Subcutaneous adipose tissue (tissue), 4 donors: ENCODE results near the gene NKX6-1. TPM values are rescaled to one million over a fixed set of nuclear protein-coding genes. Genes with fewer than 3 reads are reported as not detected.

Experiments
- total RNA-seq, 4 donors: library from RNA; depleted of rRNA; stranded (reverse); fragments of >200 nt; gene quantifications; one replicate each; pipeline ENCODE4 v1.1.0, GENCODE V29; 2016
- TF ChIP-seq, protein P1 (sequence below): fragments of 450-650 bp; IDR thresholded peaks from one replicate; pipeline ENCODE4 v1.5.1; 2016; ENCODE audit warnings: low read depth, mild to moderate bottlenecking, control low read depth, antibody characterized with exemption, moderate library complexity

NKX6-1 gene
- total RNA-seq, 4 donors from 2014 or later: not detected

DNA sequence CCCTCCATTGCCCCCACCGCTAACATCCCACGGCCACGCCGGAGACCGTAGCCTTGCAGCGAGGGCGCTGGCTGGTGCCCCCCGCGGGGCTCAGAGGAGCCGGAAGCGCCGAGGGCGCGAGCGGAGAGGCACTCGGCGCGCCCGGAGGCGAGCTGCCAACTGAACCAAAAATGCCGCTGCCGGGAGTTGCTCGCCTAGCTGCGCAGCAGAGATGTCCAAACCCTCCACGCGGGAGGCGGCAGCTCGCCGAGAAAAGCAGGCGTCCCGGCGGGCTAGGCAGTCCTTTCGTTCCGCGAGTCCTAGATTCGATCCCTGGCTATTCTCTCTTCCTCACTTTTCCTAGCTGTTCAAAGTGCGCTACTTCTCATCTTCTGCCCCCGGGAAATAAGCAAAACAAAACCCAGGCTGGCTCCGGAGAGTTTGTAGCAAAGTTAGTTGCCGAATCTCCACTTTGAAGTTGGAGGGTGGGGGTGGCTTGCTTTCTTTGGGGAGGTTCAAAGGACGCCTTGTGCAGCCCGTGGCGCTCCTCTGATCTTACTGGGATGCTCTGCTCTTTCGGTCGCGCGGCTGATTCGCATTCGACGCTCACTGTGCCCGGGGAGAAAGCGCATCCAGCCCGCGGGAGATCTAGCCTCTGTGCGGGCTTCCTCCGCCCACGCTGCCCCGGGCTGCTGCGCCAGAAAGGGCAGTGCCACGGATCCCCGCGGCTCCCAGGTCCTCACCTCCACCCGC is 723 bp downstream of the NKX6-1 start:
- TF ChIP-seq, protein P1, sequence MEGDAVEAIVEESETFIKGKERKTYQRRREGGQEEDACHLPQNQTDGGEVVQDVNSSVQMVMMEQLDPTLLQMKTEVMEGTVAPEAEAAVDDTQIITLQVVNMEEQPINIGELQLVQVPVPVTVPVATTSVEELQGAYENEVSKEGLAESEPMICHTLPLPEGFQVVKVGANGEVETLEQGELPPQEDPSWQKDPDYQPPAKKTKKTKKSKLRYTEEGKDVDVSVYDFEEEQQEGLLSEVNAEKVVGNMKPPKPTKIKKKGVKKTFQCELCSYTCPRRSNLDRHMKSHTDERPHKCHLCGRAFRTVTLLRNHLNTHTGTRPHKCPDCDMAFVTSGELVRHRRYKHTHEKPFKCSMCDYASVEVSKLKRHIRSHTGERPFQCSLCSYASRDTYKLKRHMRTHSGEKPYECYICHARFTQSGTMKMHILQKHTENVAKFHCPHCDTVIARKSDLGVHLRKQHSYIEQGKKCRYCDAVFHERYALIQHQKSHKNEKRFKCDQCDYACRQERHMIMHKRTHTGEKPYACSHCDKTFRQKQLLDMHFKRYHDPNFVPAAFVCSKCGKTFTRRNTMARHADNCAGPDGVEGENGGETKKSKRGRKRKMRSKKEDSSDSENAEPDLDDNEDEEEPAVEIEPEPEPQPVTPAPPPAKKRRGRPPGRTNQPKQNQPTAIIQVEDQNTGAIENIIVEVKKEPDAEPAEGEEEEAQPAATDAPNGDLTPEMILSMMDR: no peak

GRCh38 chr4:84497504-84498202 is 1.4 kb downstream of the NKX6-1 start:
- TF ChIP-seq, protein P1: no peak

GRCh38 chr4:84496706-84497503 is 2.2 kb downstream of the NKX6-1 start:
- TF ChIP-seq, protein P1: no peak

- TF ChIP-seq, protein P1: no peak
Measured at GRCh38 chr4:84496331-84496705, 2.8 kb downstream of the NKX6-1 start.

DNA sequence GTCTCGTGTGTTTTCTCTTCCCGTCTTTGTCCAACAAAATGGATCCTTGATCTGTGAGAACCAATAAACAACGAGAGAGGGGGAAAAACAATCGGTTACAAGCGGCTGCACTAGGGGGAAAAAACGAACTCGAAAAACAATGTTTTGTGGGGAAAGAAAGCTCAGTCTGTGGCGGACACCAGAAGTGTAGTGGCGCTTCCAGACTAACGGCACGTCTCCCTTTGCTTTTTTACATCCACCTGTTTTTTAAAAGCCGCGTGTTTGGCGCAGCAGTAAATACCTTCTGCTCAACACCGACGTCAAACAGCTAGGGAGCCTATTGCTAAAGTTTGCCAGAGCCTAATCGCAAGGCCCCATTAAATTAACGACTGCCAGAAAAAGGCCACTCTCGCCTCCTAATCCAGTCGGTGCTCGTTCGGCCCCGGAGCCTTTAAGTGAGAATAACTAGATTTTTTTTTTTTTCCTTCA is 3.3 kb downstream of the NKX6-1 start:
- TF ChIP-seq, protein P1: no peak

- TF ChIP-seq, protein P1: no peak
Measured at GRCh38 chr4:84495118-84495793, 3.8 kb downstream of the NKX6-1 start.
